Transverse colon (tissue), 3 donors: ENCODE measurements around the gene LDHAL6B.
"Not testable (repeated sequence)": the region's sequence is repeated elsewhere in the genome, so short reads cannot be mapped to it uniquely, and the experiment has no call there.

Source experiments
- CTCF ChIP-seq, 5 experiments: fragments of 200-600 bp in 3 of 5; fragments of 450-650 bp in 2 of 5; sonication (generic) in 3 of 5; IDR thresholded peaks; 1 replicate in 2 of 5; 2 replicates in 3 of 5; pipeline ENCODE4 v1.5.1; 2016 to 2017; ENCODE audit warnings: antibody characterized with exemption in 5 of 5, inconsistent platforms in 3 of 5, mild to moderate bottlenecking in 2 of 5, moderate library complexity in 1 of 5
- EP300 ChIP-seq: sonication (generic); formaldehyde crosslinking; IDR thresholded peaks from one replicate; pipeline ENCODE4 v1.6.1; 2017; ENCODE audit warnings: antibody characterized with exemption, low read depth
- POLR2A ChIP-seq: fragments of 450-650 bp; IDR thresholded peaks from one replicate; pipeline ENCODE4 v1.6.1; 2016; ENCODE audit warnings: antibody characterized with exemption, mild to moderate bottlenecking, moderate library complexity

- not testable (repeated sequence) for TF ChIP-seq POLR2A; CTCF (IDR thresholded peaks at IDR 0.05); EP300
Observed at GRCh38 chr15:59162080-59162479, 44.6 kb upstream of the LDHAL6B start.
